IMR-90 (cell line): Measurements from ENCODE around the gene DGKZ. TPM values are rescaled to one million over a fixed set of nuclear protein-coding genes. Genes with fewer than 3 reads are reported as not detected.
"Not testable (repeated sequence)": the region's sequence is repeated elsewhere in the genome, so short reads cannot be mapped to it uniquely, and the experiment has no call there.

Experiments used
- ATAC-seq: fragments of 200-7000 bp; cut with Tn5 transposase; 2 replicates; pipeline ENCODE4 v1.9.1; 2020; ENCODE audit warnings: low read depth, mild to moderate bottlenecking, moderate library complexity
- BruUV-seq: library from RNA; stranded (reverse); fragments of 400-500 nt; replicated peaks from 2 replicates; lab custom pipeline; 2021; lab: Mats Ljungman, UMichigan
- CTCF ChIA-PET: fragments of 300-600 bp; formaldehyde crosslinking; extraction: SDS; loops from one replicate; lab custom pipeline; 2021; ENCODE audit warnings: antibody characterized with exemption; lab: Yijun Ruan, JAX
- POLR2A ChIA-PET: fragments of 300-600 bp; sonication (Branson Sonifier 250); formaldehyde crosslinking; loops from one replicate; lab custom pipeline; 2022; ENCODE audit warnings: antibody characterized with exemption; ENCODE audit not compliant: unreplicated experiment; lab: Charles Lee
- DNase-seq: peaks from one replicate; pipeline ENCODE4 v3.0.0; 2013
- H2AFZ ChIP-seq: replicated peaks from 2 replicates; pipeline ENCODE3; 2013; ENCODE audit warnings: low read length, mild to moderate bottlenecking; ENCODE audit not compliant: poor library complexity
- H2AK5ac ChIP-seq: 2 replicates; pipeline ENCODE4 v1.6.1; 2013; ENCODE audit warnings: low read depth, low read length, inconsistent platforms
- H2AK9ac ChIP-seq: replicated peaks from 2 replicates; pipeline ENCODE3; 2013; ENCODE audit warnings: mild to moderate bottlenecking, low read depth, low read length, moderate library complexity; ENCODE audit not compliant: poor library complexity
- H2BK120ac ChIP-seq: 2 replicates; pipeline ENCODE4 v1.6.1; 2013; ENCODE audit warnings: low read depth, low read length, inconsistent platforms
- H2BK15ac ChIP-seq: 3 replicates; pipeline ENCODE4 v1.6.1; 2013; ENCODE audit warnings: low read depth, low read length, inconsistent platforms
- H2BK20ac ChIP-seq: 2 replicates; pipeline ENCODE4 v1.6.1; 2013; ENCODE audit warnings: low read depth, mild to moderate bottlenecking, inconsistent platforms, low read length, moderate library complexity
- H2BK5ac ChIP-seq: 2 replicates; pipeline ENCODE4 v1.6.1; 2013; ENCODE audit warnings: mild to moderate bottlenecking, low read depth, low read length, inconsistent platforms; ENCODE audit not compliant: poor library complexity, severe bottlenecking
- H3K14ac ChIP-seq: replicated peaks from 2 replicates; pipeline ENCODE4 v1.6.1; 2013; ENCODE audit warnings: low read depth, low read length, inconsistent platforms
- H3K18ac ChIP-seq: 2 replicates; pipeline ENCODE4 v1.6.1; 2013; ENCODE audit warnings: low read depth, low read length, control low read depth
- H3K23ac ChIP-seq: 2 replicates; pipeline ENCODE4 v1.6.1; 2013; ENCODE audit warnings: low read depth, low read length, inconsistent platforms
- H3K27ac ChIP-seq: 2 replicates; pipeline ENCODE4 v1.5.1; 2013; ENCODE audit warnings: mild to moderate bottlenecking, control low read depth, low read length; ENCODE audit not compliant: insufficient read depth
- H3K27me3 ChIP-seq: 2 replicates; pipeline ENCODE4 v1.6.1; 2013; ENCODE audit warnings: low read length; ENCODE audit not compliant: control insufficient read depth, insufficient read depth
- H3K36me3 ChIP-seq: 2 replicates; pipeline ENCODE4 v1.6.1; 2013; ENCODE audit warnings: low read length, mixed read lengths; ENCODE audit not compliant: control insufficient read depth, insufficient read depth
- H3K4ac ChIP-seq: 2 replicates; pipeline ENCODE4 v1.6.1; 2013; ENCODE audit warnings: low read depth, low read length, inconsistent platforms
- H3K4me1 ChIP-seq: 2 replicates; pipeline ENCODE4 v1.6.1; 2013; ENCODE audit warnings: low read length, mixed read lengths; ENCODE audit not compliant: control insufficient read depth, insufficient read depth
- H3K4me2 ChIP-seq: 2 replicates; pipeline ENCODE4 v1.6.1; 2013; ENCODE audit warnings: low read depth, mild to moderate bottlenecking, control low read depth, low read length, moderate library complexity
- H3K4me3 ChIP-seq: 2 replicates; pipeline ENCODE4 v1.5.1; 2013; ENCODE audit warnings: low read depth, mild to moderate bottlenecking, control low read depth, low read length, moderate library complexity; ENCODE audit not compliant: insufficient read depth
- H3K56ac ChIP-seq: 2 replicates; pipeline ENCODE4 v1.6.1; 2013; ENCODE audit warnings: low read length, inconsistent platforms; ENCODE audit not compliant: insufficient read depth; ENCODE audit errors: extremely low read depth
- H3K79me1 ChIP-seq, 2 experiments: 2 replicates each; pipeline ENCODE4 v1.6.1; 2013; ENCODE audit warnings: low read length in 2 of 2, inconsistent platforms in 1 of 2, low read depth in 1 of 2
- H3K9ac ChIP-seq: 2 replicates; pipeline ENCODE4 v1.6.1; 2013; ENCODE audit warnings: low read depth, low read length, control low read depth
- H3K9me1 ChIP-seq: 2 replicates; pipeline ENCODE4 v1.6.1; 2013; ENCODE audit warnings: low read length, inconsistent platforms; ENCODE audit not compliant: insufficient read depth
- H3K9me3 ChIP-seq: 2 replicates; pipeline ENCODE4 v1.6.1; 2013; ENCODE audit warnings: low read length; ENCODE audit not compliant: control insufficient read depth, insufficient read depth
- H4K20me1 ChIP-seq: 2 replicates; pipeline ENCODE4 v1.6.1; 2013; ENCODE audit warnings: low read length, inconsistent platforms; ENCODE audit not compliant: insufficient read depth
- H4K5ac ChIP-seq: 2 replicates; pipeline ENCODE4 v1.6.1; 2013; ENCODE audit warnings: mild to moderate bottlenecking, low read depth, low read length, control low read depth
- H4K8ac ChIP-seq, 2 experiments: 2 replicates each; pipeline ENCODE4 v1.6.1; 2013; ENCODE audit warnings: low read depth in 2 of 2, low read length in 2 of 2, control low read depth in 1 of 2, inconsistent platforms in 1 of 2
- H4K91ac ChIP-seq: 2 replicates; pipeline ENCODE4 v1.6.1; 2013; ENCODE audit warnings: low read depth, low read length, inconsistent platforms; ENCODE audit not compliant: insufficient read depth
- BHLHE40 ChIP-seq: fragments of 150-350 bp; IDR thresholded peaks from 2 replicates; pipeline ENCODE4 v1.6.1; 2016; ENCODE audit warnings: mild to moderate bottlenecking, low read depth, low read length
- CHD1 ChIP-seq: IDR thresholded peaks from 2 replicates; pipeline ENCODE4 v1.6.1; 2012; ENCODE audit warnings: low read depth, low read length, improper control_type of control experiment
- FOS ChIP-seq: fragments of 150-350 bp; IDR thresholded peaks from 2 replicates; pipeline ENCODE4 v1.6.1; 2016; ENCODE audit warnings: low read depth, low read length
- WGBS, 2 experiments: methylation state at CpG; one replicate each; pipeline versions ENCODE4 v1.1.5 to v1.1.7; 2013; ENCODE audit warnings: missing lambda C conversion rate in 2 of 2; ENCODE audit not compliant: insufficient read length in 1 of 2; ENCODE audit errors: extremely low coverage in 2 of 2; 5-methylcytosine and 5-hydroxymethylcytosine counted together
- dilution Hi-C: fragments of 300-500 bp; cut with HindIII; formaldehyde crosslinking; loops from one replicate; pipeline ENCODE4 v1.14.3; 2018; ENCODE audit warnings: low sequenced_read_pairs; ENCODE audit not compliant: unreplicated experiment
- in situ Hi-C: fragments of 300-500 bp; cut with MboI; formaldehyde crosslinking; loops from 3 replicates; pipeline ENCODE4 v1.14.3; 2019; ENCODE audit warnings: low sequenced_read_pairs, inconsistent platforms, mixed read lengths
- intact Hi-C: fragments of 100-400 bp; cut with micrococcal nuclease; formaldehyde crosslinking; loops from 2 replicates; pipeline ENCODE4 v1.10.0; 2022
- polyA plus RNA-seq, 3 experiments: library from polyadenylated mRNA; depleted of rRNA; stranded (reverse); fragments of >200 nt; gene quantifications; 2 replicates each; pipeline ENCODE4 v1.2.3, GENCODE V29; 2012; ENCODE audit warnings: low replicate concordance in 1 of 3
- total RNA-seq: library from RNA; depleted of rRNA; stranded (reverse); fragments of >200 nt; gene quantifications from 2 replicates; pipeline ENCODE4 v1.2.3, GENCODE V29; 2012

The DGKZ gene
- total and polyA plus RNA-seq, 2 of the 4 experiments (the other 2 are of a cell fraction), result 46.8 to 62.0 TPM

GRCh38 chr11:46370253-46370652, 23.0 kb downstream of the DGKZ start (continued):
- TF ChIP-seq BHLHE40 (no peak), CHD1 (no peak), FOS (no peak)

DNA sequence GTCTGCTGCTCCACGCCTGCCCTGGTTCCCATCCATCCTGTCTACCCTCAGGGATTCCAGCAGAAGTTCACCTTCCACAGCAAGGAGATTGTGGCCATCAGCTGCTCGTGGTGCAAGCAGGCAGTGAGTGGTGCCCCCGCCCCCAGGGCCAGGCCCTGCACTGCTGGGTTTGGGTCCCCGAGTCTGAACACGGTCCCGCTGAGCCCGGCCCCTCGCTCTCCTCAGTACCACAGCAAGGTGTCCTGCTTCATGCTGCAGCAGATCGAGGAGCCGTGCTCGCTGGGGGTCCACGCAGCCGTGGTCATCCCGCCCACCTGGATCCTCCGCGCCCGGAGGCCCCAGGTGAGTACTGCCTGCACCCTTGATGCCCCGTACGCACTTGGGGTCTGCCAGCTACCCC, 24.0 kb downstream of the DGKZ start:
- H3K9ac ChIP-seq, H3K27ac ChIP-seq, H2AK9ac ChIP-seq, intact Hi-C loops, H2BK5ac ChIP-seq, H2AFZ ChIP-seq, BruUV-seq, H3K23ac ChIP-seq, POLR2A ChIA-PET, H3K9me3 ChIP-seq, H3K4me3 ChIP-seq, H3K56ac ChIP-seq, in situ Hi-C loops, H4K91ac ChIP-seq, dilution Hi-C loops, H2BK120ac ChIP-seq, H2BK15ac ChIP-seq, H2BK20ac ChIP-seq, H3K27me3 ChIP-seq, ATAC-seq, H3K18ac ChIP-seq, H4K5ac ChIP-seq, CTCF ChIA-PET, DNase-seq, H3K4ac ChIP-seq, H4K8ac ChIP-seq, H3K14ac ChIP-seq, H3K9me1 ChIP-seq, H3K4me2 ChIP-seq, H2AK5ac ChIP-seq: not testable (repeated sequence)
- Histone ChIP-seq H3K79me1 (peaks cover 0 to 32% of the 10 kb centered on the region in 2 experiments; a peak in 3 of 4 replicates), H4K20me1 (peaks cover 12% of the 10 kb centered on the region), H3K36me3 (peaks cover 36% of the 10 kb centered on the region), H3K4me1 (peaks cover 10% of the 10 kb centered on the region; the same call in 1 of the 2 replicates)
- WGBS, 2 experiments, result 97% methylated on average over 6 of the region's 19 CpGs; no CpG with 5 or more reads in 1 of the 2 experiments
